Spinal cord (tissue), 10 donors: Measurements from ENCODE around the gene EIF5AL1. TPM values are rescaled to one million over a fixed set of nuclear protein-coding genes. Genes with fewer than 3 reads are reported as not detected.
"Not testable (repeated sequence)": the region's sequence is repeated elsewhere in the genome, so short reads cannot be mapped to it uniquely, and the experiment has no call there.

Experiments used
- DNase-seq, 6 donors: peaks; one replicate each; pipeline versions ENCODE4 v3.0.0 to v3.0.0-alpha.2; 2013 to 2015; ENCODE audit warnings: low spot score in 6 of 6, low read depth in 4 of 6
- H3K27ac ChIP-seq: one replicate; pipeline ENCODE4 v1.5.1; 2013; ENCODE audit warnings: low read depth, low read length, control low read depth
- H3K27me3 ChIP-seq: one replicate; pipeline ENCODE4 v1.6.1; 2013; ENCODE audit warnings: low read length; ENCODE audit not compliant: control insufficient read depth, insufficient read depth
- H3K36me3 ChIP-seq: one replicate; pipeline ENCODE4 v1.6.1; 2013; ENCODE audit warnings: low read length; ENCODE audit not compliant: control insufficient read depth, insufficient read depth
- H3K4me1 ChIP-seq: one replicate; pipeline ENCODE4 v1.6.1; 2013; ENCODE audit warnings: low read length; ENCODE audit not compliant: control insufficient read depth, insufficient read depth
- H3K4me3 ChIP-seq: one replicate; pipeline ENCODE4 v1.5.1; 2013; ENCODE audit warnings: low read depth, low read length, control low read depth
- H3K9me3 ChIP-seq: one replicate; pipeline ENCODE4 v1.6.1; 2013; ENCODE audit warnings: low read length; ENCODE audit not compliant: control insufficient read depth, insufficient read depth
- WGBS: methylation state at CpG from one replicate; pipeline ENCODE4 v1.1.5; 2013; ENCODE audit warnings: missing lambda C conversion rate; ENCODE audit not compliant: insufficient coverage; 5-methylcytosine and 5-hydroxymethylcytosine counted together
- polyA plus RNA-seq, 2 donors: library from polyadenylated mRNA; unstranded; fragments of 120-200 nt; gene quantifications; one replicate each; pipeline ENCODE4 v1.2.1, GENCODE V29; 2013; ENCODE audit not compliant: insufficient read length in 2 of 2
- total RNA-seq, 2 donors: library from RNA; depleted of rRNA in 1 of 2; stranded (reverse); fragments of 120-200 nt in 1 of 2; fragments of >200 nt in 1 of 2; gene quantifications; one replicate each; pipeline versions ENCODE4 v1.2.3 to v1.2.4, GENCODE V29; 2013 to 2014
- donor health status: healthy.

EIF5AL1 gene
- total and polyA plus RNA-seq, 4 donors: 0.10 to 4.7 (median 1.2) TPM

DNA sequence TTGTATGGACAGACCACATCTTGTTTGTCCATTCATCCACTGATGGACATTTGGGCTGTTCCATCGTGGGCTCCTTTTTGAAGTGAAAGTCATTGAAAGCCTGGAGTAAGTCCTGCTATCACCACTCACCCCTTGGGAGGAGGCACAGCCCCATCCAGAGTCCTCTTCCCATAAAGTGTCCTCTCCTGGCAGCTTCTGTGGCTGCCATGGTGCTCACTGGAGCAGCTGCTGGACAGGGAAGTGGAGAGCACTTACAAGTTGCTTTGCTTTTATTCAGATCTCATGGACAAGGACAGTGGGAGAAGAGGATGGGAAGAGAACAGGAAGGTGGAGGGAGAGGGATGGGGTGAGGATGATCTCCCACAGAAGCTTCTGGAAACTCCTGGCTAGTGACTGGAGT, 18.5 kb upstream of the EIF5AL1 start:
- no peak for DNase-seq
- Histone ChIP-seq H3K9me3 (no peaks in the 10 kb centered on the region), H3K36me3 (no peaks in the 10 kb centered on the region), H3K27ac (no peak overlapping the region), H3K4me1 (peaks cover 8% of the 10 kb centered on the region), H3K27me3 (no peaks in the 10 kb centered on the region), H3K4me3 (no peak overlapping the region)
- WGBS: no CpG with 5 or more reads among the region's 1 CpG

DNA sequence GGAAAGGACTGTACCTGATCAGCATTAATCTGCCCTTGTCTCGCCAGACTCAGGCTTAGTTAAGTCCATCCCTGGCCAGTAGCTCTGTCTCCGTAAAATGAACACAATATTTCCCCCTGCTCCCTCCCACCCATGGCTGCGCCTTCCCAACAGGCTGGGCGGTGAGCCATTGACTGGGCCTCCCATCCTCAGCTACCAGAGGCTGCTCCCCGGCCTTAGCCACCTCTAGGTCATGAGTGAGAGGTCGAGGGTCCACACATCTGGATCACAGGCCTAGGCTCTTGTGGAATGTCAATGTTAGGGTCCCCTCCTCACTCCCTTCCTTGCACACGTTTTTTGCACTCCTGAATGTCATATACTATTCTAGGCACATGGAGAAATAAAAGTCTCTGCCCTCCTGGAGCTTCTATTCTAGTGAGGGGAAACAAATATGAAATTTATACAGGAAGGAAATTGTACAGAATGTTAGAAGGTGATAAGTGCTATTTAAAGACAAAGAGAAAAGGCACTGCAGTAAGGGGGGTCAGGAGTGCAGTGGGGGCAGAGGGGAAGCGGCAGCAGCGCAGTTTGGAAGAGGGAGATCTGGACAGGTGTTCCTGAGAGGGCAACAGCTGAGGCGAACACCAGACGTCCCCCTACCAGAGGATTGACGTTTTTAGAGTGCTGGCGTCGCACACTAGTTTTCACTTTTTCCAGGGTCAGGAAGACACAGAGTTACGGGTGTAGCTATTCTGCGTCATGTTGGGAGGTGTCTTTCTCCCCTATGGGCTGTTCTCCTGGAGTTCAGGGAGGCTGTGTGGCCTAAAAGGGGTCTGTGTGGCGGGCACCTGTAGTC, 17.2 kb upstream of the EIF5AL1 start:
- DNase-seq: no peak
- H3K9me3 ChIP-seq: no peaks in the 10 kb centered on the region
- no peaks in the 10 kb centered on the region for H3K36me3 ChIP-seq
- no peak overlapping the region for H3K27ac ChIP-seq
- no peak overlapping the region for H3K4me3 ChIP-seq
- 84% methylated on average over 15 of the region's 17 CpGs for WGBS
- H3K27me3 ChIP-seq: no peaks in the 10 kb centered on the region
- H3K4me1 ChIP-seq: peaks cover 8% of the 10 kb centered on the region

- H3K4me3 ChIP-seq: no peak overlapping the region
- H3K4me1 ChIP-seq: peaks cover 1% of the 10 kb centered on the region
Observed at GRCh38 chr10:79495791-79496190, 16.5 kb upstream of the EIF5AL1 start.

GRCh38 chr10:79496896-79497295, 15.4 kb upstream of the EIF5AL1 start:
- no peak for DNase-seq
- H3K27me3 ChIP-seq: no peaks in the 10 kb centered on the region
- no peaks in the 10 kb centered on the region for H3K4me1 ChIP-seq
- no peaks in the 10 kb centered on the region for H3K9me3 ChIP-seq
- H3K36me3 ChIP-seq: no peaks in the 10 kb centered on the region
- no peak overlapping the region for H3K4me3 ChIP-seq
- WGBS: 31% methylated on average over 2 of the region's 4 CpGs
- no peak overlapping the region for H3K27ac ChIP-seq

More at GRCh38 chr10:79495791-79496190, 16.5 kb upstream of the EIF5AL1 start:
- WGBS: no CpG with 5 or more reads among the region's 6 CpGs
- no peak overlapping the region for H3K27ac ChIP-seq
- no peak for DNase-seq
- H3K9me3 ChIP-seq: no peaks in the 10 kb centered on the region
- H3K27me3 ChIP-seq: no peaks in the 10 kb centered on the region
- H3K36me3 ChIP-seq: no peaks in the 10 kb centered on the region

GRCh38 chr10:79498291-79498829, 14.0 kb upstream of the EIF5AL1 start:
- WGBS: 59% methylated on average over 5 of the region's 6 CpGs

GRCh38 chr10:79502561-79503309, 9.6 kb upstream of the EIF5AL1 start:
- Histone ChIP-seq H3K36me3 (no peaks in the 10 kb centered on the region), H3K9me3 (no peaks in the 10 kb centered on the region), H3K27ac (no peak overlapping the region), H3K27me3 (no peaks in the 10 kb centered on the region), H3K4me3 (no peak overlapping the region), H3K4me1 (peaks cover 6% of the 10 kb centered on the region)
- 25% methylated on average over 7 of the region's 7 CpGs for WGBS
- peak in 1 of 6 donors; percentile 46 for DNase-seq

More at GRCh38 chr10:79498291-79498829, 14.0 kb upstream of the EIF5AL1 start:
- DNase-seq: no peak
- Histone ChIP-seq H3K4me3 (no peak overlapping the region), H3K36me3 (no peaks in the 10 kb centered on the region), H3K27me3 (no peaks in the 10 kb centered on the region), H3K4me1 (peaks cover 6% of the 10 kb centered on the region), H3K27ac (no peak overlapping the region), H3K9me3 (no peaks in the 10 kb centered on the region)

DNA sequence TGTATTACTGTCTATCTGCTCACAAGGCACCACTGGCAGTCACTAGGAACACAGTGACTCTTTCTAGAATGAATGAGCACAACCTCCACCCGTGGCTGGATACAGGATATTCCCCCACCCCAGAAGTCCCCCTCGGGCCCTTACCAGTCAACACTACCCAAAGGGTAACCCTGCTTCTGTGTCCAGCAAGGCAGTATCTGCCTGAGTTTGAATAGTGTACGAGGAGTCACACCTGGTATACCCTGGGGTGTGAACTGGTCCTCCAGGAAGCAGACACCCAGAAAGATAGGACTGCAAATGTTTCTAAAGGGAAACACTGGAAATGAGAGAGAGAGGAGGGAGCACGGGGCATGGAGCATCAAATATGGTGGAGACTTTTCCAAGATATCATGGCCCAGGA, 8.5 kb upstream of the EIF5AL1 start:
- WGBS: no CpG with 5 or more reads among the region's 4 CpGs
- H3K36me3 ChIP-seq, DNase-seq, H3K4me1 ChIP-seq, H3K4me3 ChIP-seq, H3K9me3 ChIP-seq, H3K27ac ChIP-seq, H3K27me3 ChIP-seq: not testable (repeated sequence)

GRCh38 chr10:79504483-79504882, 7.8 kb upstream of the EIF5AL1 start:
- H3K4me1 ChIP-seq, H3K27ac ChIP-seq, H3K27me3 ChIP-seq, H3K4me3 ChIP-seq, H3K9me3 ChIP-seq, DNase-seq, H3K36me3 ChIP-seq: not testable (repeated sequence)
- WGBS: no CpG with 5 or more reads among the region's 2 CpGs

GRCh38 chr10:79505328-79505727, 7.0 kb upstream of the EIF5AL1 start:
- not testable (repeated sequence) for H3K4me3 ChIP-seq, H3K9me3 ChIP-seq, DNase-seq, H3K4me1 ChIP-seq, H3K27ac ChIP-seq, H3K27me3 ChIP-seq, H3K36me3 ChIP-seq
